ENCODE results near the gene ALDH3A2. TPM values are rescaled to one million over a fixed set of nuclear protein-coding genes. Genes with fewer than 3 reads are reported as not detected.

ALDH3A2 gene
- 85.0 TPM for polyA plus RNA-seq
- long read RNA-seq, donor 1, transcript ALDH3A2-201 (10 exons, 3,928 nt): minor isoform, 5 of 34 reads
- long read RNA-seq, donor 1, transcript ALDH3A2-210 (1 exons, 3,512 nt): major isoform, 17 of 34 reads
- long read RNA-seq, donor 1, partial matches to known transcripts: 8 of 34 reads
- long read RNA-seq, donor 1, other reads (novel, unspliced or antisense): 0 of 34 reads
- long read RNA-seq, donor 2, transcript ALDH3A2-210 (1 exons, 3,512 nt): major isoform, 30 of 67 reads
- long read RNA-seq, donor 2, transcript ALDH3A2-201 (10 exons, 3,928 nt): minor isoform, 15 of 67 reads
- long read RNA-seq, donor 2, partial matches to known transcripts: 14 of 67 reads
- long read RNA-seq, donor 2, other reads (novel, unspliced or antisense): 0 of 67 reads
- long read RNA-seq, donor 3: 0 reads
- long read RNA-seq, donor 4, partial matches to known transcripts: 0 of 4 reads
- long read RNA-seq, donor 4, other reads (novel, unspliced or antisense): 0 of 4 reads
- long read RNA-seq, donor 5, transcript ALDH3A2-210 (1 exons, 3,512 nt): major isoform, 9 of 19 reads
- long read RNA-seq, donor 5, partial matches to known transcripts: 7 of 19 reads
- long read RNA-seq, donor 5, other reads (novel, unspliced or antisense): 0 of 19 reads
- long read RNA-seq, donor 6, transcript ALDH3A2-210 (1 exons, 3,512 nt): major isoform, 39 of 80 reads
- long read RNA-seq, donor 6, transcript ALDH3A2-201 (10 exons, 3,928 nt): minor isoform, 17 of 80 reads
- long read RNA-seq, donor 6, partial matches to known transcripts: 22 of 80 reads
- long read RNA-seq, donor 6, other reads (novel, unspliced or antisense): 0 of 80 reads
- long read RNA-seq, donor 7, transcript ALDH3A2-210 (1 exons, 3,512 nt): major isoform, 11 of 26 reads
- long read RNA-seq, donor 7, partial matches to known transcripts: 13 of 26 reads
- long read RNA-seq, donor 7, other reads (novel, unspliced or antisense): 0 of 26 reads
- long read RNA-seq, donor 8, transcript ALDH3A2-218 (3 exons, 582 nt): minor isoform, 5 of 89 reads
- long read RNA-seq, donor 8, transcript ALDH3A2-201 (10 exons, 3,928 nt): minor isoform, 13 of 89 reads
- long read RNA-seq, donor 8, transcript ALDH3A2-210 (1 exons, 3,512 nt): major isoform, 33 of 89 reads
- long read RNA-seq, donor 8, partial matches to known transcripts: 32 of 89 reads
- long read RNA-seq, donor 8, other reads (novel, unspliced or antisense): 0 of 89 reads
- long read RNA-seq, donor 9, transcript ALDH3A2-201 (10 exons, 3,928 nt): minor isoform, 12 of 79 reads
- long read RNA-seq, donor 9, transcript ALDH3A2-210 (1 exons, 3,512 nt): major isoform, 39 of 79 reads
- long read RNA-seq, donor 9, partial matches to known transcripts: 22 of 79 reads
- long read RNA-seq, donor 9, other reads (novel, unspliced or antisense): 0 of 79 reads
- long read RNA-seq, donor 10, transcript ALDH3A2-210 (1 exons, 3,512 nt): major isoform, 35 of 78 reads
- long read RNA-seq, donor 10, transcript ALDH3A2-201 (10 exons, 3,928 nt): minor isoform, 17 of 78 reads
- long read RNA-seq, donor 10, partial matches to known transcripts: 19 of 78 reads
- long read RNA-seq, donor 10, other reads (novel, unspliced or antisense): 0 of 78 reads
- long read RNA-seq, donor 11, transcript ALDH3A2-210 (1 exons, 3,512 nt): major isoform, 21 of 54 reads
- long read RNA-seq, donor 11, transcript ALDH3A2-201 (10 exons, 3,928 nt): minor isoform, 12 of 54 reads
- long read RNA-seq, donor 11, partial matches to known transcripts: 18 of 54 reads
- long read RNA-seq, donor 11, other reads (novel, unspliced or antisense): 0 of 54 reads

GRCh38 chr17:19648475-19649273, at the start of gene ALDH3A2:
Gene ALDH3A2, plus strand, starts transcription at chr17:19648751. Its CDS starts 221 bp downstream, at chr17:19648972.
- peaks cover 30% of the 10 kb centered on the region for H3K4me1 ChIP-seq (ENCODE audit: control insufficient read depth, insufficient read depth, low read length)
- no peaks in the 10 kb centered on the region for H3K27me3 ChIP-seq (ENCODE audit: control insufficient read depth, insufficient read depth, low read length)
- DNase-seq: peak; percentile 93 to 96
- no peaks in the 10 kb centered on the region for H3K9me3 ChIP-seq (ENCODE audit: control insufficient read depth, low read depth, low read length)
- peak within 1 kb of the TSS; percentile 86 for H3K4me3 ChIP-seq (ENCODE audit: low read length)
- H3K36me3 ChIP-seq (ENCODE audit: control insufficient read depth, insufficient read depth, low read length): peaks cover 6% of the 10 kb centered on the region
- 0% methylated on average over 1 of the region's 71 CpGs for WGBS (ENCODE audit: insufficient coverage, low lambda C conversion rate)
- peak within 1 kb of the TSS; percentile 83 for H3K27ac ChIP-seq (ENCODE audit: low read length)

- Histone ChIP-seq H3K4me1 (ENCODE audit: control insufficient read depth, insufficient read depth, low read length) (no peaks in the 10 kb centered on the region), H3K9me3 (ENCODE audit: control insufficient read depth, low read depth, low read length) (no peaks in the 10 kb centered on the region), H3K27me3 (ENCODE audit: control insufficient read depth, insufficient read depth, low read length) (no peaks in the 10 kb centered on the region), H3K27ac (ENCODE audit: low read length) (no peak overlapping the region), H3K36me3 (ENCODE audit: control insufficient read depth, insufficient read depth, low read length) (no peaks in the 10 kb centered on the region), H3K4me3 (ENCODE audit: low read length) (no peak overlapping the region)
- WGBS (ENCODE audit: insufficient coverage, low lambda C conversion rate): 75% methylated on average over 2 of the region's 2 CpGs
- no peak for DNase-seq
These were observed 38.2 kb upstream of the ALDH3A2 start for GRCh38 chr17:19610311-19610710.

GRCh38 chr17:19610879-19611278, 37.7 kb upstream of the ALDH3A2 start:
- no peaks in the 10 kb centered on the region for H3K27me3 ChIP-seq (ENCODE audit: control insufficient read depth, insufficient read depth, low read length)
- H3K4me3 ChIP-seq (ENCODE audit: low read length): no peak overlapping the region
- H3K36me3 ChIP-seq (ENCODE audit: control insufficient read depth, insufficient read depth, low read length): no peaks in the 10 kb centered on the region
- no peak overlapping the region for H3K27ac ChIP-seq (ENCODE audit: low read length)
- H3K9me3 ChIP-seq (ENCODE audit: control insufficient read depth, low read depth, low read length): no peaks in the 10 kb centered on the region
- H3K4me1 ChIP-seq (ENCODE audit: control insufficient read depth, insufficient read depth, low read length): no peaks in the 10 kb centered on the region
- DNase-seq: no peak
- 86% methylated on average over 1 of the region's 5 CpGs for WGBS (ENCODE audit: insufficient coverage, low lambda C conversion rate)

- Histone ChIP-seq H3K27me3 (ENCODE audit: control insufficient read depth, insufficient read depth, low read length) (no peaks in the 10 kb centered on the region), H3K36me3 (ENCODE audit: control insufficient read depth, insufficient read depth, low read length) (no peaks in the 10 kb centered on the region), H3K4me1 (ENCODE audit: control insufficient read depth, insufficient read depth, low read length) (no peaks in the 10 kb centered on the region), H3K9me3 (ENCODE audit: control insufficient read depth, low read depth, low read length) (peaks cover 5% of the 10 kb centered on the region), H3K27ac (ENCODE audit: low read length) (no peak overlapping the region), H3K4me3 (ENCODE audit: low read length) (no peak overlapping the region)
- no peak for DNase-seq
- WGBS (ENCODE audit: insufficient coverage, low lambda C conversion rate): 80% methylated on average over 1 of the region's 10 CpGs
These were observed 34.6 kb upstream of the ALDH3A2 start for GRCh38 chr17:19613979-19614378.

- Histone ChIP-seq H3K27ac (ENCODE audit: low read length) (no peak overlapping the region), H3K4me1 (ENCODE audit: control insufficient read depth, insufficient read depth, low read length) (no peaks in the 10 kb centered on the region), H3K4me3 (ENCODE audit: low read length) (no peak overlapping the region), H3K36me3 (ENCODE audit: control insufficient read depth, insufficient read depth, low read length) (no peaks in the 10 kb centered on the region), H3K9me3 (ENCODE audit: control insufficient read depth, low read depth, low read length) (peaks cover 14% of the 10 kb centered on the region), H3K27me3 (ENCODE audit: control insufficient read depth, insufficient read depth, low read length) (no peaks in the 10 kb centered on the region)
- no peak for DNase-seq
- 100% methylated on average over 1 of the region's 4 CpGs for WGBS (ENCODE audit: insufficient coverage, low lambda C conversion rate)
These were observed 33.7 kb upstream of the ALDH3A2 start for GRCh38 chr17:19614900-19615299.

GRCh38 chr17:19618015-19618414, 30.5 kb upstream of the ALDH3A2 start:
- Histone ChIP-seq H3K9me3 (ENCODE audit: control insufficient read depth, low read depth, low read length) (peaks cover 14% of the 10 kb centered on the region), H3K4me1 (ENCODE audit: control insufficient read depth, insufficient read depth, low read length) (no peaks in the 10 kb centered on the region)
- WGBS (ENCODE audit: insufficient coverage, low lambda C conversion rate): 94% methylated on average over 3 of the region's 3 CpGs

GRCh38 chr17:19619705-19620325, 28.7 kb upstream of the ALDH3A2 start:
- Histone ChIP-seq H3K36me3 (ENCODE audit: control insufficient read depth, insufficient read depth, low read length) (no peaks in the 10 kb centered on the region), H3K27me3 (ENCODE audit: control insufficient read depth, insufficient read depth, low read length) (no peaks in the 10 kb centered on the region), H3K9me3 (ENCODE audit: control insufficient read depth, low read depth, low read length) (peaks cover 14% of the 10 kb centered on the region), H3K27ac (ENCODE audit: low read length) (no peak overlapping the region), H3K4me3 (ENCODE audit: low read length) (no peak overlapping the region), H3K4me1 (ENCODE audit: control insufficient read depth, insufficient read depth, low read length) (no peaks in the 10 kb centered on the region)
- DNase-seq: no peak
- WGBS (ENCODE audit: insufficient coverage, low lambda C conversion rate): 100% methylated on average over 1 of the region's 2 CpGs

More at GRCh38 chr17:19618015-19618414, 30.5 kb upstream of the ALDH3A2 start:
- Histone ChIP-seq H3K27me3 (ENCODE audit: control insufficient read depth, insufficient read depth, low read length) (no peaks in the 10 kb centered on the region), H3K27ac (ENCODE audit: low read length) (no peak overlapping the region), H3K4me3 (ENCODE audit: low read length) (no peak overlapping the region), H3K36me3 (ENCODE audit: control insufficient read depth, insufficient read depth, low read length) (no peaks in the 10 kb centered on the region)
- no peak for DNase-seq

GRCh38 chr17:19621697-19622096, 26.9 kb upstream of the ALDH3A2 start:
- H3K9me3 ChIP-seq (ENCODE audit: control insufficient read depth, low read depth, low read length): peaks cover 14% of the 10 kb centered on the region
- H3K27ac ChIP-seq (ENCODE audit: low read length): no peak overlapping the region
- no peaks in the 10 kb centered on the region for H3K4me1 ChIP-seq (ENCODE audit: control insufficient read depth, insufficient read depth, low read length)
- DNase-seq: no peak
- WGBS (ENCODE audit: insufficient coverage, low lambda C conversion rate): no CpG with 5 or more reads among the region's 1 CpG
- H3K27me3 ChIP-seq (ENCODE audit: control insufficient read depth, insufficient read depth, low read length): no peaks in the 10 kb centered on the region
- H3K4me3 ChIP-seq (ENCODE audit: low read length): no peak overlapping the region
- H3K36me3 ChIP-seq (ENCODE audit: control insufficient read depth, insufficient read depth, low read length): no peaks in the 10 kb centered on the region
